CD4-positive, alpha-beta T cell treated with Interleukin-4 for 1 hour (primary cell): ENCODE results near the gene SETD5.

Experiments
- DNase-seq, 2 donors: peaks; one replicate each; pipeline ENCODE4 v3.0.0-alpha.2; 2020 to 2022

SETD5 gene

GRCh38 chr3:9388142-9388541 is 9.3 kb upstream of the SETD5 start:
- no peak for DNase-seq

GRCh38 chr3:9388562-9389272 is 8.7 kb upstream of the SETD5 start:
- DNase-seq: no peak

GRCh38 chr3:9390265-9390888 is 7.0 kb upstream of the SETD5 start:
- no peak for DNase-seq

GRCh38 chr3:9392041-9392440 is 5.4 kb upstream of the SETD5 start:
- DNase-seq: no peak

- no peak for DNase-seq
Measured at GRCh38 chr3:9395570-9396300, 1.7 kb upstream of the SETD5 start.

GRCh38 chr3:9396301-9396631 is 1.1 kb upstream of the SETD5 start:
- peak; percentile 88 for DNase-seq

- peak; percentile 98 for DNase-seq
Measured at GRCh38 chr3:9396632-9397331, 633 bp upstream of the SETD5 start.

- DNase-seq: peak; percentile 15 to 51
Measured at GRCh38 chr3:9397906-9398699, 688 bp downstream of the SETD5 start.

- peak; percentile 45 to 71 for DNase-seq
Measured at GRCh38 chr3:9398700-9399336, 1.4 kb downstream of the SETD5 start.

- DNase-seq: no peak
Measured at GRCh38 chr3:9399337-9399703, 1.9 kb downstream of the SETD5 start.

- no peak for DNase-seq
Measured at GRCh38 chr3:9399746-9400145, 2.3 kb downstream of the SETD5 start.

GRCh38 chr3:9400616-9401015 is 3.2 kb downstream of the SETD5 start:
- DNase-seq: no peak

- no peak for DNase-seq
Measured at GRCh38 chr3:9401986-9402385, 4.6 kb downstream of the SETD5 start.

- DNase-seq: no peak
Measured at GRCh38 chr3:9402410-9403228, 5.2 kb downstream of the SETD5 start.

GRCh38 chr3:9403463-9403862 is 6.0 kb downstream of the SETD5 start:
- DNase-seq: no peak

GRCh38 chr3:9404680-9405079 is 7.3 kb downstream of the SETD5 start:
- peak in 1 of 2 donors; percentile 24 for DNase-seq

GRCh38 chr3:9405756-9406155 is 8.3 kb downstream of the SETD5 start:
- no peak for DNase-seq

GRCh38 chr3:9406856-9407626 is 9.6 kb downstream of the SETD5 start:
- DNase-seq: no peak

- DNase-seq: no peak
Measured at GRCh38 chr3:9408061-9408460, 10.6 kb downstream of the SETD5 start.

GRCh38 chr3:9408546-9408945 is 11.1 kb downstream of the SETD5 start:
- DNase-seq: no peak
